ENCODE data around the gene RHO. TPM values are rescaled to one million over a fixed set of nuclear protein-coding genes. Genes with fewer than 3 reads are reported as not detected.

The RHO gene
- total RNA-seq, 1 experiment from 2014 or later = not detected

DNA sequence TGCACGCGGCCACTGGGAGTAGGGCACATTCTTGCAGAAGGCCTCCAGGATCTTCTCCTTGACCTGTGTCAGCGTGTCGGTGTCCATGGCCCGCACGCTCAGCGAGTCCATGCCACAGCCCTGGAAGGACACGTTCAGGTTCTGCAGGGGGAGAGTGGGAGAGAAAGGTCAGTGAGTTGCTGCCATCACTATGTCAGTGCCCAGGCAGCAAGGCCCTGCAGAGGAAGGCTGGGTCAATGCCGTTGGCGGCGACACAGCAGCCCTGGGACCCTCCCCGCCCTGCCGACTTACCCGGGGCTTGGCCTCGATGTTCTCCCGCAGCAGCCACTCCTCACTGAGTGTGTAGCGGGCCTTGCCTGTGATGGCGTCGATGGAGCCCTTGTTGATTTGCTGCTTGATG is 34.4 kb downstream of the RHO start:
- H3K23ac ChIP-seq (ENCODE audit: insufficient read length, low read depth, low read length) = no peak overlapping the region
- no peak overlapping the region for H3T11ph ChIP-seq (ENCODE audit: low read length)
- no peaks in the 10 kb centered on the region for H3K9me3 Mint-ChIP-seq
- H3K4me2 ChIP-seq (ENCODE audit: insufficient read depth, insufficient read length, low read length) = no peak overlapping the region
- H3K23me2 ChIP-seq (ENCODE audit: insufficient read length, low read depth, low read length, poor library complexity, severe bottlenecking) = no peaks in the 10 kb centered on the region
- no peak overlapping the region for H4K8ac ChIP-seq (replicated peaks; ENCODE audit: insufficient read length, low read depth, low read length)
- peaks cover 0 to 15% (median 3%) of the 10 kb centered on the region in 3 experiments; a peak in 3 of 7 replicates for H3K36me3 Mint-ChIP-seq (ENCODE audit: insufficient read depth in 1 of 3, low read depth in 3 of 3)
- no peak overlapping the region for H4K5ac ChIP-seq (ENCODE audit: insufficient read length, low read depth, low read length)
- 0 out of 7 replicates have a peak overlapping the region, but pooled peaks of 1 of the 3 experiments have one; percentile 28 for H3K27ac Mint-ChIP-seq
- H2AFZ ChIP-seq (ENCODE audit: low read length) = no peak overlapping the region
- H3K9ac ChIP-seq (ENCODE audit: extremely low read depth, insufficient read length, low read length) = no peak overlapping the region
- H3K4me3 Mint-ChIP-seq = no peak overlapping the region
- no peaks in the 10 kb centered on the region for H3K9me3 ChIP-seq (ENCODE audit: control insufficient read depth, low read depth, low read length)
- H4K20me1 ChIP-seq (ENCODE audit: control insufficient read depth, insufficient read depth, insufficient read length) = no peaks in the 10 kb centered on the region
- H2BK20ac ChIP-seq (ENCODE audit: low read depth, low read length, poor library complexity, severe bottlenecking) = no peak overlapping the region
- H3K79me1 ChIP-seq (ENCODE audit: insufficient read depth, low read depth, low read length, poor library complexity, severe bottlenecking) = no peaks in the 10 kb centered on the region
- peaks cover 7 to 18% of the 10 kb centered on the region in 2 experiments for H3K4me1 Mint-ChIP-seq
- no peak for DNase-seq
- no peak overlapping the region for H4K91ac ChIP-seq (ENCODE audit: insufficient read length, low read depth, low read length)
- no peaks in the 10 kb centered on the region for H3K27me3 Mint-ChIP-seq (ENCODE audit: low read depth)
- H2BK15ac ChIP-seq (ENCODE audit: low read depth, low read length) = no peak overlapping the region
- no peak overlapping the region for H2BK12ac ChIP-seq (ENCODE audit: insufficient read length, low read depth, low read length)
- H3K27ac ChIP-seq (ENCODE audit: insufficient read length, low read depth, low read length) = no peak overlapping the region
- TF ChIP-seq, protein P1, sequence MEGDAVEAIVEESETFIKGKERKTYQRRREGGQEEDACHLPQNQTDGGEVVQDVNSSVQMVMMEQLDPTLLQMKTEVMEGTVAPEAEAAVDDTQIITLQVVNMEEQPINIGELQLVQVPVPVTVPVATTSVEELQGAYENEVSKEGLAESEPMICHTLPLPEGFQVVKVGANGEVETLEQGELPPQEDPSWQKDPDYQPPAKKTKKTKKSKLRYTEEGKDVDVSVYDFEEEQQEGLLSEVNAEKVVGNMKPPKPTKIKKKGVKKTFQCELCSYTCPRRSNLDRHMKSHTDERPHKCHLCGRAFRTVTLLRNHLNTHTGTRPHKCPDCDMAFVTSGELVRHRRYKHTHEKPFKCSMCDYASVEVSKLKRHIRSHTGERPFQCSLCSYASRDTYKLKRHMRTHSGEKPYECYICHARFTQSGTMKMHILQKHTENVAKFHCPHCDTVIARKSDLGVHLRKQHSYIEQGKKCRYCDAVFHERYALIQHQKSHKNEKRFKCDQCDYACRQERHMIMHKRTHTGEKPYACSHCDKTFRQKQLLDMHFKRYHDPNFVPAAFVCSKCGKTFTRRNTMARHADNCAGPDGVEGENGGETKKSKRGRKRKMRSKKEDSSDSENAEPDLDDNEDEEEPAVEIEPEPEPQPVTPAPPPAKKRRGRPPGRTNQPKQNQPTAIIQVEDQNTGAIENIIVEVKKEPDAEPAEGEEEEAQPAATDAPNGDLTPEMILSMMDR (conservative IDR thresholded peaks at IDR 0.05) = no peak
- no peaks in the 10 kb centered on the region for H3K27me3 ChIP-seq (ENCODE audit: insufficient read depth, low read length)
- H3K18ac ChIP-seq (ENCODE audit: insufficient read length, low read depth, low read length) = no peak overlapping the region
- H2AK5ac ChIP-seq (ENCODE audit: insufficient read length, low read length) = no peak overlapping the region
- WGBS (ENCODE audit: extremely low coverage, insufficient read length, low lambda C conversion rate) = no CpG with 5 or more reads among the region's 19 CpGs
- no peaks in the 10 kb centered on the region for H3K79me2 ChIP-seq (ENCODE audit: insufficient read depth, low read length)
- H3K4ac ChIP-seq (ENCODE audit: low read depth, low read length) = no peak overlapping the region
- no peak overlapping the region for H3K56ac ChIP-seq (ENCODE audit: insufficient read length, low read depth, low read length)
- H3K14ac ChIP-seq (ENCODE audit: insufficient read depth, low read length) = no peak overlapping the region
- no peak overlapping the region for H2BK120ac ChIP-seq (ENCODE audit: low read depth, low read length, poor library complexity, severe bottlenecking)
- no peak overlapping the region for H2BK5ac ChIP-seq (ENCODE audit: insufficient read length, low read length)
- H3K4me1 ChIP-seq (ENCODE audit: insufficient read depth, low read length) = no peaks in the 10 kb centered on the region
